SU-DHL-6 (cell line): ENCODE data around the gene SH3BGRL2.

ENCODE experiments used
- EZH2phosphoT487 ChIP-seq: fragments of 200-600 bp; sonication (generic), shearing (Covaris generic); conservative IDR thresholded peaks from 2 replicates; pipeline ENCODE4 v1.6.1; 2018; ENCODE audit warnings: mild to moderate bottlenecking, antibody characterized with exemption, low read length, moderate library complexity, mixed read lengths
- TF ChIP-seq, protein P1 (sequence below): fragments of 200-600 bp; sonication (generic); IDR thresholded peaks from one replicate; pipeline ENCODE4 v1.5.1; 2017; ENCODE audit warnings: antibody characterized with exemption, mild to moderate bottlenecking, low read length, moderate library complexity; ENCODE audit not compliant: insufficient read depth, poor library complexity, severe bottlenecking

- TF ChIP-seq, protein P1, sequence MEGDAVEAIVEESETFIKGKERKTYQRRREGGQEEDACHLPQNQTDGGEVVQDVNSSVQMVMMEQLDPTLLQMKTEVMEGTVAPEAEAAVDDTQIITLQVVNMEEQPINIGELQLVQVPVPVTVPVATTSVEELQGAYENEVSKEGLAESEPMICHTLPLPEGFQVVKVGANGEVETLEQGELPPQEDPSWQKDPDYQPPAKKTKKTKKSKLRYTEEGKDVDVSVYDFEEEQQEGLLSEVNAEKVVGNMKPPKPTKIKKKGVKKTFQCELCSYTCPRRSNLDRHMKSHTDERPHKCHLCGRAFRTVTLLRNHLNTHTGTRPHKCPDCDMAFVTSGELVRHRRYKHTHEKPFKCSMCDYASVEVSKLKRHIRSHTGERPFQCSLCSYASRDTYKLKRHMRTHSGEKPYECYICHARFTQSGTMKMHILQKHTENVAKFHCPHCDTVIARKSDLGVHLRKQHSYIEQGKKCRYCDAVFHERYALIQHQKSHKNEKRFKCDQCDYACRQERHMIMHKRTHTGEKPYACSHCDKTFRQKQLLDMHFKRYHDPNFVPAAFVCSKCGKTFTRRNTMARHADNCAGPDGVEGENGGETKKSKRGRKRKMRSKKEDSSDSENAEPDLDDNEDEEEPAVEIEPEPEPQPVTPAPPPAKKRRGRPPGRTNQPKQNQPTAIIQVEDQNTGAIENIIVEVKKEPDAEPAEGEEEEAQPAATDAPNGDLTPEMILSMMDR: no peak
- TF ChIP-seq EZH2phosphoT487: no peak
Observed at GRCh38 chr6:79742030-79742429, 110.9 kb downstream of the SH3BGRL2 start.
